ENCODE measurements around the gene TSSC4. TPM values are rescaled to one million over a fixed set of nuclear protein-coding genes. Genes with fewer than 3 reads are reported as not detected.

Gene TSSC4
- total and polyA plus RNA-seq, 9 of the 15 experiments (the other 6 are each of a cell fraction or from before 2014, with no cell fraction given): 0.41 to 54.2 (median 11.0) TPM

DNA sequence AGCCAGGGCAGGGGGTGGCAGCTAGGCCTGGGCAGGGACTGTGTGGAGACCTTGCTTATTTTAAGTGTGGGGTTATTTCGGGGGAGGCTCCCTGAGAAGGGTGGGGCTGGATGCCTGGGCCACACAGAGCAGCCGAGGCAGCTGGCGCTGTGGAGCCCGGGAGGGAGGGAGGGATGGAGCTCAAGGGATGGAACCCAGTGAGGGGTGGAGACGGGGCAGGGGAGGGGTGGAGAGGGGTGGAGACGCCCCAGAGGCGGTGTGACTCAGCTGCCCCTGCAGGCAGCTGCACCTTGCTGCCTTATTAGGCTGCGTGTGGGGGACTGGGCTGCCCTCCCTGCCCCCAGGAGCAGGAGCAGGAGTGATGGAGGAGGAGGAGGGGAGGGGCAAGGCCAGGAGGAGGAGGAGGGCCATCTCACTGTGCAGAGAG, 9.8 kb upstream of the TSSC4 start (continued):
- no peak for TF ChIP-seq NEUROD1 (IDR thresholded peaks at IDR 0.05; ENCODE audit: borderline replicate concordance, low read depth, low read length, partially characterized antibody)
- no peak for TF ChIP-seq NFE2L1 (tag; IDR thresholded peaks at IDR 0.05; ENCODE audit: borderline replicate concordance, low read depth)
- TF ChIP-seq NELFE (IDR thresholded peaks at IDR 0.05; ENCODE audit: insufficient read depth, insufficient read length): no peak
- no peak for TF ChIP-seq ZNF75A (CRISPR knock-in tag; IDR thresholded peaks at IDR 0.05)
- TF ChIP-seq SRF (CRISPR knock-in tag; IDR thresholded peaks at IDR 0.05): peak in 1 of 2 experiments; percentile 89; a peak in 2 of 4 replicates
- TF ChIP-seq, protein P1, sequence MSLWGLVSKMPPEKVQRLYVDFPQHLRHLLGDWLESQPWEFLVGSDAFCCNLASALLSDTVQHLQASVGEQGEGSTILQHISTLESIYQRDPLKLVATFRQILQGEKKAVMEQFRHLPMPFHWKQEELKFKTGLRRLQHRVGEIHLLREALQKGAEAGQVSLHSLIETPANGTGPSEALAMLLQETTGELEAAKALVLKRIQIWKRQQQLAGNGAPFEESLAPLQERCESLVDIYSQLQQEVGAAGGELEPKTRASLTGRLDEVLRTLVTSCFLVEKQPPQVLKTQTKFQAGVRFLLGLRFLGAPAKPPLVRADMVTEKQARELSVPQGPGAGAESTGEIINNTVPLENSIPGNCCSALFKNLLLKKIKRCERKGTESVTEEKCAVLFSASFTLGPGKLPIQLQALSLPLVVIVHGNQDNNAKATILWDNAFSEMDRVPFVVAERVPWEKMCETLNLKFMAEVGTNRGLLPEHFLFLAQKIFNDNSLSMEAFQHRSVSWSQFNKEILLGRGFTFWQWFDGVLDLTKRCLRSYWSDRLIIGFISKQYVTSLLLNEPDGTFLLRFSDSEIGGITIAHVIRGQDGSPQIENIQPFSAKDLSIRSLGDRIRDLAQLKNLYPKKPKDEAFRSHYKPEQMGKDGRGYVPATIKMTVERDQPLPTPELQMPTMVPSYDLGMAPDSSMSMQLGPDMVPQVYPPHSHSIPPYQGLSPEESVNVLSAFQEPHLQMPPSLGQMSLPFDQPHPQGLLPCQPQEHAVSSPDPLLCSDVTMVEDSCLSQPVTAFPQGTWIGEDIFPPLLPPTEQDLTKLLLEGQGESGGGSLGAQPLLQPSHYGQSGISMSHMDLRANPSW (CRISPR knock-in tag; IDR thresholded peaks at IDR 0.05): no peak
- TF ChIP-seq, protein P2, sequence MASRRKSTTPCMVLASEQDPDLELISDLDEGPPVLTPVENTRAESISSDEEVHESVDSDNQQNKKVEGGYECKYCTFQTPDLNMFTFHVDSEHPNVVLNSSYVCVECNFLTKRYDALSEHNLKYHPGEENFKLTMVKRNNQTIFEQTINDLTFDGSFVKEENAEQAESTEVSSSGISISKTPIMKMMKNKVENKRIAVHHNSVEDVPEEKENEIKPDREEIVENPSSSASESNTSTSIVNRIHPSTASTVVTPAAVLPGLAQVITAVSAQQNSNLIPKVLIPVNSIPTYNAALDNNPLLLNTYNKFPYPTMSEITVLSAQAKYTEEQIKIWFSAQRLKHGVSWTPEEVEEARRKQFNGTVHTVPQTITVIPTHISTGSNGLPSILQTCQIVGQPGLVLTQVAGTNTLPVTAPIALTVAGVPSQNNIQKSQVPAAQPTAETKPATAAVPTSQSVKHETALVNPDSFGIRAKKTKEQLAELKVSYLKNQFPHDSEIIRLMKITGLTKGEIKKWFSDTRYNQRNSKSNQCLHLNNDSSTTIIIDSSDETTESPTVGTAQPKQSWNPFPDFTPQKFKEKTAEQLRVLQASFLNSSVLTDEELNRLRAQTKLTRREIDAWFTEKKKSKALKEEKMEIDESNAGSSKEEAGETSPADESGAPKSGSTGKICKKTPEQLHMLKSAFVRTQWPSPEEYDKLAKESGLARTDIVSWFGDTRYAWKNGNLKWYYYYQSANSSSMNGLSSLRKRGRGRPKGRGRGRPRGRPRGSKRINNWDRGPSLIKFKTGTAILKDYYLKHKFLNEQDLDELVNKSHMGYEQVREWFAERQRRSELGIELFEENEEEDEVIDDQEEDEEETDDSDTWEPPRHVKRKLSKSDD (conservative IDR thresholded peaks at IDR 0.05; ENCODE audit: low read length): no peak
- TF ChIP-seq GATAD2B (IDR thresholded peaks at IDR 0.05; ENCODE audit: borderline replicate concordance): no peak
- TF ChIP-seq, protein P3, sequence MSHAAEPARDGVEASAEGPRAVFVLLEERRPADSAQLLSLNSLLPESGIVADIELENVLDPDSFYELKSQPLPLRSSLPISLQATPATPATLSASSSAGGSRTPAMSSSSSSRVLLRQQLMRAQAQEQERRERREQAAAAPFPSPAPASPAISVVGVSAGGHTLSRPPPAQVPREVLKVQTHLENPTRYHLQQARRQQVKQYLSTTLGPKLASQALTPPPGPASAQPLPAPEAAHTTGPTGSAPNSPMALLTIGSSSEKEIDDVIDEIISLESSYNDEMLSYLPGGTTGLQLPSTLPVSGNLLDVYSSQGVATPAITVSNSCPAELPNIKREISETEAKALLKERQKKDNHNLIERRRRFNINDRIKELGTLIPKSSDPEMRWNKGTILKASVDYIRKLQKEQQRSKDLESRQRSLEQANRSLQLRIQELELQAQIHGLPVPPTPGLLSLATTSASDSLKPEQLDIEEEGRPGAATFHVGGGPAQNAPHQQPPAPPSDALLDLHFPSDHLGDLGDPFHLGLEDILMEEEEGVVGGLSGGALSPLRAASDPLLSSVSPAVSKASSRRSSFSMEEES (CRISPR knock-in tag; IDR thresholded peaks at IDR 0.05): no peak
- TF ChIP-seq, protein P4, sequence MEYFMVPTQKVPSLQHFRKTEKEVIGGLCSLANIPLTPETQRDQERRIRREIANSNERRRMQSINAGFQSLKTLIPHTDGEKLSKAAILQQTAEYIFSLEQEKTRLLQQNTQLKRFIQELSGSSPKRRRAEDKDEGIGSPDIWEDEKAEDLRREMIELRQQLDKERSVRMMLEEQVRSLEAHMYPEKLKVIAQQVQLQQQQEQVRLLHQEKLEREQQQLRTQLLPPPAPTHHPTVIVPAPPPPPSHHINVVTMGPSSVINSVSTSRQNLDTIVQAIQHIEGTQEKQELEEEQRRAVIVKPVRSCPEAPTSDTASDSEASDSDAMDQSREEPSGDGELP (CRISPR knock-in tag; IDR thresholded peaks at IDR 0.05; ENCODE audit: borderline replicate concordance): no peak
- TF ChIP-seq KDM2B (CRISPR knock-in tag; IDR thresholded peaks at IDR 0.05): no peak
- TF ChIP-seq, protein P5, sequence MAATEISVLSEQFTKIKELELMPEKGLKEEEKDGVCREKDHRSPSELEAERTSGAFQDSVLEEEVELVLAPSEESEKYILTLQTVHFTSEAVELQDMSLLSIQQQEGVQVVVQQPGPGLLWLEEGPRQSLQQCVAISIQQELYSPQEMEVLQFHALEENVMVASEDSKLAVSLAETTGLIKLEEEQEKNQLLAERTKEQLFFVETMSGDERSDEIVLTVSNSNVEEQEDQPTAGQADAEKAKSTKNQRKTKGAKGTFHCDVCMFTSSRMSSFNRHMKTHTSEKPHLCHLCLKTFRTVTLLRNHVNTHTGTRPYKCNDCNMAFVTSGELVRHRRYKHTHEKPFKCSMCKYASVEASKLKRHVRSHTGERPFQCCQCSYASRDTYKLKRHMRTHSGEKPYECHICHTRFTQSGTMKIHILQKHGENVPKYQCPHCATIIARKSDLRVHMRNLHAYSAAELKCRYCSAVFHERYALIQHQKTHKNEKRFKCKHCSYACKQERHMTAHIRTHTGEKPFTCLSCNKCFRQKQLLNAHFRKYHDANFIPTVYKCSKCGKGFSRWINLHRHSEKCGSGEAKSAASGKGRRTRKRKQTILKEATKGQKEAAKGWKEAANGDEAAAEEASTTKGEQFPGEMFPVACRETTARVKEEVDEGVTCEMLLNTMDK (IDR thresholded peaks at IDR 0.05; ENCODE audit: borderline replicate concordance, insufficient read depth, low read depth, low read length, poor library complexity, severe bottlenecking): no peak
- TF ChIP-seq, protein P6, sequence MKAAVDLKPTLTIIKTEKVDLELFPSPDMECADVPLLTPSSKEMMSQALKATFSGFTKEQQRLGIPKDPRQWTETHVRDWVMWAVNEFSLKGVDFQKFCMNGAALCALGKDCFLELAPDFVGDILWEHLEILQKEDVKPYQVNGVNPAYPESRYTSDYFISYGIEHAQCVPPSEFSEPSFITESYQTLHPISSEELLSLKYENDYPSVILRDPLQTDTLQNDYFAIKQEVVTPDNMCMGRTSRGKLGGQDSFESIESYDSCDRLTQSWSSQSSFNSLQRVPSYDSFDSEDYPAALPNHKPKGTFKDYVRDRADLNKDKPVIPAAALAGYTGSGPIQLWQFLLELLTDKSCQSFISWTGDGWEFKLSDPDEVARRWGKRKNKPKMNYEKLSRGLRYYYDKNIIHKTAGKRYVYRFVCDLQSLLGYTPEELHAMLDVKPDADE (conservative IDR thresholded peaks at IDR 0.05; ENCODE audit: control insufficient read depth, low read depth, low read length): no peak
- TF ChIP-seq ZNF354B (CRISPR knock-in tag; IDR thresholded peaks at IDR 0.05): no peak
- TF ChIP-seq ZNF146 (CRISPR knock-in tag; IDR thresholded peaks at IDR 0.05; ENCODE audit: unreplicated experiment): no peak
- no peak for TF ChIP-seq NR3C1 (CRISPR knock-in tag; IDR thresholded peaks at IDR 0.05)

Data from K562 (cell line).